Measurements from ENCODE around the gene CDH11.

- TF ChIP-seq CTCF (IDR thresholded peaks at IDR 0.05 in 8 of 11, conservative IDR thresholded peaks at IDR 0.05 in 3 of 11) = no peak
- TF ChIP-seq POLR2AphosphoS5 (IDR thresholded peaks at IDR 0.05) = no peak
- no peak for TF ChIP-seq POLR2A (IDR thresholded peaks at IDR 0.05)
These were observed 223.7 kb downstream of the CDH11 start for GRCh38 chr16:64898159-64898558.

All from spleen (tissue), 7 donors.